Fibroblast of upper back skin (primary cell): ENCODE measurements around the gene STOM.

Experiments
- DNase-seq: peaks from one replicate; pipeline ENCODE4 v3.0.0-alpha.2; 2013

The STOM gene

DNA sequence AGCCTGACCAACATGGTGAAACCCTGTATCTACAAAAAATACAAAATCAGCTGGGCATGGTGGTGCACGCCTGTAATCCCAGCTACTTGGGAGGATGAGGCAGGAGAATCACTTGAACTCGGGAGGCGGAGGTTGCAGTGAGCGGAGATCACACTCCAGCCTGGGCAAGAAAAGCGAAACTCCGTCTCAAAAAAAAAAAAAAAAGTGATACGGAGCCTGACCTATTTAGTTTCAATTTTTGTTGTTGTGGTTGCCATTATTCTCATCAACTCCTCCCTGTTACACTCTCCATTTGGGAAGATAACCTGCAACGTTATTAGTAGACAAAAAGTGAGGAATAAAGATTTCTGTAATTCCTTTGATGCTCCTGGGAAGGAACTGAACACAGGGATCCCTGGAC lies 1.3 kb downstream of the STOM start:
- DNase-seq, result no peak

DNA sequence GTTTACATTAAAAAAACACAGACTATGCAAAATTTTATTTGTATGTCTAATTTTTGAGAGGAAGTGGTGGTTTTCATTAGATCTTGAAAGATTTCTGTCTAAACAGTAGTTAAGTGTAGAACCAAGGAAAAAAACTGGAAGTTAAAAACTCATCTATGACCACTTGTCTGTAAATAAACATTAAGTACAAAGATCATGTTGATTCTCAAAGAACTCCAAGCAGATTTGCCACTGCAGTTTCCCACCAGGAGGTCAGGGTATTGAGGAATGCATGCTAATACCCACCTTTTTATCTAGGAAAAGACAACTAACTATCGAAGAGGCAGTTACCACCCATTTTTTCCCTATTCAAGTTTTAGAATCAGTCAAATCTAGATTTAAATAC lies 1.9 kb downstream of the STOM start:
- DNase-seq, result no peak

DNA sequence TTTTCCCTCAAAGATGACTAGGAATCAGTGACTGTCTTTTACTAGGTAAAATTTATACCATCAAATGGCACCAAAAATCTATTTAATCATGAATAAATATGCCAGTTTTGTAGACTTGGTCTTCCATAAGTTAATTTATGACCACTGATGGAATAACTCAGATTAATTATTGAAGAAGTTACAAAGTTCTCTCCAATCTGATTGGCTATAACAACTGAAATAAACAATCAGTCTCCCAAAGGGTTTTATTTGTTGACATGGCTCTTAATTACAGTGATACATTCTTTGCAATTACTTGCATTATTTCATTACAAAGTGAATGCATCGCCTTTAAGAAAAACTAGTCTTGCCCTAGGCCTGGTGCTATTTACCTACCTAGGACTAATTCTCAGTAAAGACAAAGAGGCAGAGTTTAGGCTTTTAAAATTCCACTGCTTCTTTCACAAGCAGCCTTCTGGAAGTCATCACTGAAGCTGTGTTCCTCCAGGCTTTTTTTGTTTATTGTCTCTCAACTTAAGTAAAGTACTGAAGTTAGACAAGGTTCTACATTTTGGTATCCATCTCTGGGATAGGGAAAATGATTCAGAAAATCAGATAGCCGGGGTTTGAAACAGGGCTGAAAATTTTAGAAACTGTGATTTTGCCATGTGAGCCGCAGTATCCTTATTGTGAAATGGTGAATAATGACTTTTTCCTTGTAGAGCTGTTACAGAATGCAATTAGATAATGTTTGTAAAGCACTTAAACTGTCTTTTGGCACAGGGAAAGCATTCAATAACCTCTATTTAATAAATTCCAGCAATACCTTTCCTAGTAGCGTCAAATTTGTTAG lies 2.5 kb downstream of the STOM start:
- peak; percentile 22 for DNase-seq

DNA sequence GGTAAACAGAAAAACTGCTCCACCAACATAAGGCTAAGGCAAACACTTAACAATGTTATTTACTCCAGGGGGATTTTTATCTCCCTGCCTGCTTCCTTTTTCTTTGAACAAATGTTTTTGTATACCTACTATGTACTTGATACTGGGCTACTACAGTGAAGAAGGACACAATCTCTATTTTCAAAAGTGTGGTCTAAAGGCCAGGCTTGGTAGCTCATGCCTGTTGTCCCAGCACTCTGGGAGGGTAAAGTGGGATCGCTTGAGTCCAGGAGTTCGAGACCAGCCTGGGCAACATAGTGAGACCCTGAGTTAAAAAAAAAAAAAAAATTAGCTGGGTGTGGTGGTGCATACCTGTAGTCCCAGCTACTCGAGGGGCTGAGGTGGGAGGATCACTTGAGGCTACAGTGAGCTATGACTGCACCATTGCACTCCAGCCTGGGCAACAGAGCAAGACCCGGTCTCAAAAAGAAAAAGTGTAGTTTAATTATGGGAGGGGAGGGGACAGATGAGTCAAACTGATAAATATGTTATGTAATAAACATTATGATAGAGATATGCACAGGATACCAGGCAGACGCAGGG lies 3.3 kb downstream of the STOM start:
- DNase-seq, result no peak

DNA sequence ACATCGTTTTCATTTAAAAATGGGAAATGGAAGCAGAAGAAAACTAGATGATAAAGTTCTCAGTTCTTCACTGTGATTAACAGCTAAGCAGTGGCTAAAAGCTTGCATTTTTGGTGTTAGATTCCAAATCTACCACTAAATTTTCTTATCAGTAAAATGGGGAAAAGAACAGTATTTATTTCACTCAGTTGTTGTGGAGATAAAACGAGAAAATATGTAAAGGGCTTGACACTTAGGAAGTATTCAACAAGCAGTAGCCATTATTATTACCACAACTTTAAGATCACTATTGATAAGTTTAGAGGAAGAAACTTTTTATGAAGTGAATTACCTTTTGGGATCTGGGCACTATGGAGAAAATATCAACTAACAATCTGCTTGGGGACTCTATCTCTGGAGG lies 4.5 kb downstream of the STOM start:
- no peak for DNase-seq

DNA sequence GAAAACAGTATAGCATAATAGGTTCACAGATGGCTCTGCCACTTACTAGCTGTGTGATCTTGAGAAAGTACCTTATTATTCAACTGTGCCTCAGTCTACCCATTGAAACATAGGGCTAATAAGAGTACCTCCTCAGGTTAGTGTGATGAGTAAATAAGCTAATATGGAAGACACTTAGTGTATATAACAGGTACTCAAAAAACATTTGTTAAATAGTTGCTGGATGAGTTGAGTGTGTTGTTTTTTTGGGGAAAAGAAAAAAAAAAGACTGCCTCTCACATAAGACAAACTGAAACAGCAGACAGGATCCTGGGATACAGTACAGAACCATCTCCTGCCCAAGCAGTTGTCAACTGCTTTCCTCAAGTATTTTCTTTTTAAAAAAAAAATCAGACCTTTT lies 5.2 kb downstream of the STOM start:
- no peak for DNase-seq

DNA sequence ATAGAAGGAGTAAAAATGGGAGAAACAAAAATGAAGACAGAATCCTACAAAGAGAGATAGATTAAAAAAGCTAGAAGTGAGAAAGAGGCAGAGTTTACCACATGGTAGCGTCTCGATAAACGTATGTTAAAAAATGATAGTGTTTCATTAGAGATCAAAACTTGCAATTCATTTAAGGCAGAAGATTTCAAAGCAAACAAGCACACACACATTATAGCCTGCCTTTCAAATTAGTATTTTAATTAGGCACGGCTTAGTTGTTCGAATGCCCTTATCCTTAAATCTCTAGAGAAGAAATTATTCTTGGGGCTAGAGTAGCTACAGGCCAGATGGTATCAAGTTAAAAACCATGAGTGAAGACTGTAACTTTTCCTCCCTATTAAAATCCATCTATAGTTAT lies 6.0 kb downstream of the STOM start:
- no peak for DNase-seq

DNA sequence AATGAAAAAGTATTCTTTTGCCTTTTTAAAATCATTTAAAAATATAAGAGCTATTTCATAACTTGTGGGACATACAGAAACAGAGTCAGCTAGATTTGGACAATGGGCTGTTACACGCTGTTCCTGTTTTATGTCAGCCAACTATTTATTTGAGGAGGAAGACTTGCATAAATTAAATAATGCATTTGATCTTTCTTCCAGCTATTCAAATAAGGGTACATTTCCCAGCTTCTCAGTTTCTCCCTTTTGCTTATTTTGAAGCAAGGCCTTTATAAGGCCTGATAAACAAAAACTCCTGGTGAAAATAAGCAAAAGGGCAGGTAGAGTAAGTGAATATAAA lies 6.5 kb downstream of the STOM start:
- DNase-seq, result no peak

DNA sequence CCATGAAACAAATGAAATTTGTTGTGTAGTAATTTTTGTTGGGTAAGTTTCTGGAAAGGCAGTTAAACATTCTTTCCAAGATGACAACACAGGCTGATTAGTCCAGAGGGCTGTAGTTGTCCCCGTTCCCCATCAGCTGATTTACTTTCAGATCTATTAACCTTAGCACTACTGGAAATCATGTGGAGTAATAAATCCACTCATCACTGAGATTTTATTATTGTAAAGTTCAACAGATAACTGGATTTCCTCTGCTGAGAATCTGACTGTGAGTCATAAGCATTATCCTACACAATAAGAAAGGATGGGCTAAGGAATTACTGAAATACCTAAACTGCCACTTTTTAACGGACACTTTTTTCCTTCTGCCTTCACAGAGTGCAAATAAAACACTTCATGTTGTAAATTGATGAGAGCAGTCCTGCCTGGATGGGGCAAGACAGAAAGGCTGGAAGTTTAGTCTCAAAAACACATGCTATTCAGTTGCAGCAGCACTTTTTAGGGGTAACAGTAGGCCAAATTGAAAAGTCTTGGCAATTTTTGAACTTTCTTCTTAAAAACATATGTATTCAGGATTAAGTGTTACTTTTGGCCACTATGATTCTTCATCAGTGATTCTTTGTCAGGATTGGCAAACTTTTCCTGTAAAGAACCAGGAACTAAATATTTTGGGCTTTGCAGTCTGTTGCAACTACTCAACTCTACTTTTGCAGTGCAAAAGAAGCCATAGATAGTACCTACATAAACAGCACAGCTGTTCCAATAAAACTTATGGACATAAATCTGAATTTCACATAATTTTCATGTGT lies 7.0 kb downstream of the STOM start:
- peak; percentile 89 for DNase-seq

DNA sequence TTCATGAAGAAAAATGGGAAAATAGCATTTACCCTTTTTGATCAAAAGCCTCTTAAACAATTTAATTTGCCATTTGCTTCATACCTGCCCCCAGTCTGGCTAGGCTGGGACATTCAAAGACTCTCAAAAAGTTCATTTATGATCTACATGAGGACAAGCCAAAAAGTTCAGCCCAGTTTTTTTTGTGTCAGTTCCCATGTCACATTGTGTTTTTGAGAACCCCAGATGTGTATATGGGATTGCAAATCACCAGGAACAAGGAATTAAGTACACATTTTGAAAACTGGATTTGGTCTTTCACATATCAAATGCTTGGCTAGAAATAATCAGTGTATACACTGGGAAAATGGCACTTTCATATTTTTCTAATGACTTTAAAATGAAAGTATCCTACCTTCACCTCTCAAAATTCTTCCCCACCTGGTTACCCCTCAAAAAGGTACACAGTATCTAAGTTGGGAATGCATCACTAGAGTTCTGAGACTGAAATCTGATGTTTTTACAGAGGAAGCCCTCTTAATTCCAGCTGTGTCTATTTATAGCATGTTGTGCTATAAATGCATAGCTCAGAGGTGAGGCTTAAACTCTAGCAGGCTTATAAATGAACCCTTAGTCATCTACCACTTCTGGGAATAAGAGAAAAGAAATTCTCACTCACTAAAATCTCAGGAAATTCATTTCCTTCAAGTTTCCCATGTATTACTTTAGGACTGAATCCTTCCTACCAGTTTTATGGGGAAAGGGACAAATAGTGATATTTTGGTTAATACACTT lies 9.3 kb downstream of the STOM start:
- peak; percentile 86 for DNase-seq

DNA sequence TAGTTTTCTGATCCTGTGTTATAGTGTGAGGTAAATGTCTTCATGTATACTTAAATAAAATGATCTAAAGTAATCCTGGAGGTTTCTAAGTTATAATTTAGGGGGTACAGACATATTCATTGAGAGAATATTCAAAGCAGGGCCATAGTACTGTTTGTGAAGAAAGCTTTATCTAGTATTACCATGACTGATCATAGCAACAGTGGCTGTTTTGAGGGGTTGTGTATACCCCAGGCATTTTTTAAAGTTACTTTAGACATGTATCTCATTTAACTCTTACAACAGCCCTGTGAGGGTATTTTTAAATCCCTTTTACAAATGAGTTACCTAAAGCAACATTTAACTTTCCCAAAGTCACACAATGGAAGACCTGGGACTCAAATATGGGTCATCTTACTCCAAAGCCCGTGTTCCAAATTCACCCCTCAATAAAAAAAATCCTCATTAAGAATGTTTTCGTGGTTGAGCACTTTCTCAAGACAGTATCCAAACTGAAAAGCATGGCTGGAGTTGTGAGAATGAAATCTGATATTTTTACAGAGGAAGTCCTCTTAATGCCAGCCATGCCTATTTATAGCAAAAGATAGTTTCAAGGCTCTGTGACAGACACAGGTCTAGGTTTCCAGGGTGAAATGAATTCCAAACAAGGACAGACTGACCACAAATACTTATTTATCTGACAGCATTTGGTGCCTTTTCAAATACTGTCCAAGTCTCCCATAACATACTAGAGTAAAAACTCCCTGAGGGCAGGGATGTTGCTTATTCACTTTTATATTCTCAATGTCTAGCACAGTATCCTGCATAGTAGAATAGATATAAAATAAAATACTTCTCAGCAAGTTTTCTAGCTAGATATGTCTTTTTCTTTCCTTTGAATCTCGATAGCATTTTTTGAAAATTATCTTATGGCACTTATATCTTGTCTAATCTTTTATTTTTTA lies 10.4 kb downstream of the STOM start:
- DNase-seq, result peak; percentile 29

DNA sequence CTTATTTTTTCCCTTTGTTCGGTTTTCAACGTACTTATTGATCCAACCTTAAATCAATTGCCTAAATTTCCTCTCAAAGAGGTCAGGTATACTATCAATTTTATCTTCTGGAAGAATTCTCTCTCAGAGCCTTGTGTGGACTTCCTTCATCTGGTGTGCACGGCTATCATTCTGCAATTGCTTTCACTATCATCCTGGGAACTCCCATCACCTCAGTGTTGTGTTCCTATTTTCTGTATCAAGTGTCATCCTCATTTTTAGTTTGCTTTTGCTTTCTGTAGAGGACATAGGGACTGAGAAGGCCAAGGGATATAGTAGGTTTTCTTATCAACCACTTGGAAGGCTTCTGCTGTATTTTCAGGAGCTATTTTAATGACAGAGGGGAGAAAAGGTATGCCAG lies 11.3 kb downstream of the STOM start:
- no peak for DNase-seq

DNA sequence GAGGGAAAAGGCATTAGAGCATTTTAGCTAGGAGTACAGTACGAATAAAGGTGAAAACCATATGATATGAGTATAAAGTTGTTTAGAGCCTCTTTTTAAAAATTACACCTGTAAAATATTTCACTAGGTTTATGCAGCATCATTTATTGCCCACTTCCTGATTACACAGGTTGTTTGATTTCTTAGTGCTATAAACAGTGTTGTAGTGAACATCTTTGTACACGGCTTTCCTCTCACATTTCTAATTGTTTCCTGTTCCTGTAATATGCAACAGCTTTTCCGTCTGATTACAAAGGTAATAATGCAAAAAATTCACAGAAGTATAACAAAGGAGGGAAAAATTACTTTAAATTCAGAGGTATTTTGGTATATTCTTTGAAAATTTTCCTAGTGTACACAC lies 13.0 kb downstream of the STOM start:
- no peak for DNase-seq

DNA sequence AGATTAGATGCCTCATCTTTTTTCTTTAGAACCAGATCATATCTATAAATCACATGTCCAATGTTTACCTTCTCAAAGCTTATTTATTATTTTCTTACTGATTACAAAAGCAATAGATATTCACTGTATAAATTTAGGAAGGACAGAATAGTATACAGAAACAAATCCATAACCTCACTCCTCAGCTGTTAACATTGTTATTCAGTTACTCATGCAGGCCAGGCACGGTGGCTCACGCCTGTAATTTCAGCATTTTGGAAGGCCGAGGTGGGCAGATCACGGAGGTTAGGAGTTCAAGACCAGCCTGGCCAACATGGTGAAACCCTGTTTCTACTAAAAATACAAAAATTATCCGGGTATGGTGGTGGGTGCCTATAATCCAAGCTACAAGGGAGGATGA lies 15.3 kb downstream of the STOM start:
- no peak for DNase-seq

DNA sequence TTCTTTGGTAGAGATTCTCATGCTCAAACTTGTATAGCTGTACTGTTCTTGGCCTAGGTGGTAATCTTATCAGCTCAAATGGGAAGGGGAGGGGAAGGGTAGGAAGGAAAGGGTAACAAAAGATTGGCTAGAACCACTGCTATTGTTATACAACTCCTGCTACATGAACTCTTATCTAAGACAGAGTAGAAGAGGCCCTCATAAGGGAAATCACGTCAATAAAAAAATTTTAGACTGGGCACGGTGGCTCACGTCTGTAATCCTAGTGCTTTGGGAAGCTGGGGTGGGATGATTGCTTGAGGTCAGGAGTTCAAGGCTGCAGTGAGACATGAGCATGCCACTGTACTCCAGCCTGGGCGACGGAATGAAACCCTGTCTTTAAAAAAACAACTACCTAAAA lies 15.9 kb downstream of the STOM start:
- no peak for DNase-seq

DNA sequence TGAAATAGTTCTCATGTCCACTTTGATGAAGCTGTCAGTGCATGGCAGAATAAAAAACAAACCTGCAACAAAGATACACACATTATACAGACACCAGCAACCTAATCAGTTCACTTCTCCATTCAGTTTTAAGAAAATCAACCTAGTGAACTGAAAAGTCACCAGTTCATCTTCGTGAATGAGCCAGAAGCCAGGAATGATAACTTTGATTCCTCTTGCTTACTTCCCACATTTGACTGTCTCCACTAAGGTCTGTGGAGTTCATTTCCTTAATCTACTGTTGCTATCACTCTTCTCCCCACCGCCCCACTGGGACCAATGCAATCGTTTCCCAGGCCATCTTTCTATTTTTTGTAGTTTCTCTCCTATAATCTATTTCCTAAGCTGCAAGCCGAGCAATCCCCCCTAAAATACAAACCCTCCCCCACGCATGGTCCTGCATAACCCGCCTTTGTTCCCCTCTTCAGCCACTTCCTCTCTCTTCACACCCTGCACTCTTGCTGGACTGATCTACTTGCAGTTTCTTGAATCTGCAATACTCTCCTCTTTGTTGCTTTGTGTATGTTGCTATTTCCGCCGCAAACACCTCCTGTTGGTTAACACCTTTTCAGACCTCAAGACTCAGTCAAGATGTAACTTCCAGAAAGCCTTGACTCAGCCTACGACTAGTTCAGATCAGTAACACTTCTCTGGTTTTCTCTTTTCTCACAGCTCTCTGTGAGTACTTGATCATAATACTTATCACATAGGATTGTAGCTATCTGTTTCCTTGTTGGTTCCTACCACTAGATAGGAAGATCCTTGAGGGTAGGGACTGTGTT lies 16.6 kb downstream of the STOM start:
- DNase-seq, result no peak

DNA sequence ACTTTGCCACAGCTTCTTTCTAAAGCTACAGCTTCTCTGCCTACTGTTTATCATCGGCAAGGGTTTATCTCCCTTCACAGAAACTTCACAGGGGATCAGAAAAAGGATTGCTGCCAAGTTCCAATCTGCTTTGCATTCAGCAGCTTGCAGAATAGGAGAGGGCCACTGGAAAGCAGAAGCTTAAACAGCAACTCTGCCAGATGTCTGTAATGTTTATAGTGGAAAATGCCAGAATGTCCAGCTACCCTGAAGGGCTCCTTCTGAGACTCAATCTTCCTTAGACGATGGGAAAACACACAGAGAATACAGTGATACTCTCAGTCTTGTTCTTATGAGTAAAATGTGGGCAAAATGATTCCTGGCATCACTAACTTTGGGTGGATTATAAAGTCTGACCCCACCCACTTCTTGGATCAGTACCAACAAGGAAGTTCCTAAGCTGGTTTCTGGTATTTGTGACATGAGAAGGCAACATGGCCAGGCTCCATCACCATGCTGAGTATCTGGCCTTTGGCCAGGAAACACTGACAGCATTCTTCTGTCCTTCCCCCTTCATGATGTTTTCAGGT lies 19.0 kb downstream of the STOM start:
- DNase-seq, result peak; percentile 94

DNA sequence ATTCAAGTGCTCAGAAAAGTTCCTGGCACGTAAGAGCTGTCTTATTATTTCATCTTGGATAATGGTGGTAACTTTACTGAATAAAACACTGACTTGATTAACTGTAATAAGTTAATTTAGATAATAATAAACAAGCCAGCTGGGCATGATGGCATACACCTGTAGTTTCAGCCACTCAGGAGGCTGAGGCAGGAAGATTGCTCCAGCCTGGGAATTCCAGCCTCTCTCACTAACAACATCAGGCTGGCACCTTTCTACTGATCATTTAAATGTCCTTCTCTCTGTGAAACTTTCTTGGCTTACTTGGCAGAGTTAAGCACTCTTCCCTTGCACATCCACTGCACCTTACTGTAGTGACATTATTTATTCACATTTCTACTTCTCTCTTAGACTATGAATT lies 20.0 kb downstream of the STOM start:
- no peak for DNase-seq

DNA sequence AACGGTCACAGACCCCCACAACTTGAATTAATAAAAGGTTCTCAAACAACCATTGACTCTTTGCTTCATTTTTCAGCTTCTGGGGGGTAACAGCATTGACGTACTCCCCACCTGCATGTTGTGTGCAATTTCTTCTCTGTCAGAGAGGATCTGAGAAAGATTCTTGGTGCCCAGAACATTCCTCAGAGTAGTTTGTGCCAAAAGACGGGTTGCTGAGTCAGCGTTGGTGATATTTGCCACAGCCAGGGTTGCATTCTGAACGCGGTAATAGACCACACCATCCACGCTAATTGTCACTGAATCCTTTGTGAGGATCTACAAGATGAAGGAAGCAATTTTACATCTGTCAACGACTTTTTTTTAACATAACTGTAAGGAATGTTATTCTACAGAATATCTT lies 21.0 kb downstream of the STOM start:
- peak; percentile 13 for DNase-seq

DNA sequence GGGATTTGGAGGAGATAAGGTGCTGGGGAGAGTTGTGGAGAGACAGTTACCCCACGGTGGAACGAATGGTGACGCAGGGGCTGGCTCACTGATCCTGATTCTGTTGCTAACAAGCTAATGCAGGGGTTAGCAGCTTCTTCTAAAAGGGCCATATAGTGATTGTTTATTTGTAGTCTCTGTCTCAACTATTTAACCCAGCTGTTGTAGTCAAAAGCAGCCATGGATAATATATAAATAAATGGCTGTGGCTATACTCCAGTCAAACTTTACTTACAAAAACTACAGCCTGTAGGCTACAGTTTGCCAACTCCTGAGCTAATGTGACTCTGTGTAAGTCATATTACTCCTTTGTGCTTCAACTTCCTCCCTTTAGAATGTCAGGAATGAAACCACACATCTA lies 21.8 kb downstream of the STOM start:
- peak; percentile 28 for DNase-seq

DNA sequence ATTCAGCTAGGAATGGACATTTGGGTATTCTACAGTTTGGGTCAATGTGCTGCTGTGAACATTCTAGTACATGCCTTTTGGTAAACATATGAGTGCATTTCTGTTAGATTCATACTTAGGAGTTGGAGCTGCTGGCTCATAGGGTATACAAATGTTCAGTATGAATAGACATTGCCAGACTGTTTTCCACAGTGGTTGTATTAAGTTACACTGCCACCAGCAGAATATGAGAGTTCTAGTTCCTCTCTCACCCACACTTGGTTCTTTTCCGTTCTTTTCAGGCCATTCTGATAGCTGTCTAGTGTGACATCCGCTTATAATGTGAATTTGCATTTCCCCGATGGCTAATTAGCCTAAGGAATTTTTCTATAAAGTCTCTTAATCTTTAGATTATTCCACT lies 25.0 kb downstream of the STOM start:
- DNase-seq, result no peak
